ENCODE data around the gene SEC23A. TPM values are rescaled to one million over a fixed set of nuclear protein-coding genes. Genes with fewer than 3 reads are reported as not detected.

The SEC23A gene
- total and polyA plus RNA-seq, 2 of the 13 experiments (the other 11 are each of a cell fraction or from before 2014, with no cell fraction given) = 403 to 887 TPM

- TF ChIP-seq HNF1B (CRISPR knock-in tag; IDR thresholded peaks at IDR 0.05) = peak; percentile 94
- TF ChIP-seq FIP1L1 (IDR thresholded peaks at IDR 0.05; ENCODE audit: borderline replicate concordance, insufficient read depth, low read depth, low read length) = no peak; the same call in 1 of the 2 replicates
- TF ChIP-seq U2AF2 (IDR thresholded peaks at IDR 0.05; ENCODE audit: low read depth, low read length) = no peak
- no peak for TF ChIP-seq ZMYM2 (CRISPR knock-in tag; IDR thresholded peaks at IDR 0.05)
- TF ChIP-seq REPIN1 (CRISPR knock-in tag; IDR thresholded peaks at IDR 0.05; ENCODE audit: borderline replicate concordance, low read depth) = peak; percentile 86
- TF ChIP-seq SRF (IDR thresholded peaks at IDR 0.05; ENCODE audit: low read depth, low read length) = peak; percentile 64; the same call in 1 of the 2 replicates
- TF ChIP-seq, protein P1, sequence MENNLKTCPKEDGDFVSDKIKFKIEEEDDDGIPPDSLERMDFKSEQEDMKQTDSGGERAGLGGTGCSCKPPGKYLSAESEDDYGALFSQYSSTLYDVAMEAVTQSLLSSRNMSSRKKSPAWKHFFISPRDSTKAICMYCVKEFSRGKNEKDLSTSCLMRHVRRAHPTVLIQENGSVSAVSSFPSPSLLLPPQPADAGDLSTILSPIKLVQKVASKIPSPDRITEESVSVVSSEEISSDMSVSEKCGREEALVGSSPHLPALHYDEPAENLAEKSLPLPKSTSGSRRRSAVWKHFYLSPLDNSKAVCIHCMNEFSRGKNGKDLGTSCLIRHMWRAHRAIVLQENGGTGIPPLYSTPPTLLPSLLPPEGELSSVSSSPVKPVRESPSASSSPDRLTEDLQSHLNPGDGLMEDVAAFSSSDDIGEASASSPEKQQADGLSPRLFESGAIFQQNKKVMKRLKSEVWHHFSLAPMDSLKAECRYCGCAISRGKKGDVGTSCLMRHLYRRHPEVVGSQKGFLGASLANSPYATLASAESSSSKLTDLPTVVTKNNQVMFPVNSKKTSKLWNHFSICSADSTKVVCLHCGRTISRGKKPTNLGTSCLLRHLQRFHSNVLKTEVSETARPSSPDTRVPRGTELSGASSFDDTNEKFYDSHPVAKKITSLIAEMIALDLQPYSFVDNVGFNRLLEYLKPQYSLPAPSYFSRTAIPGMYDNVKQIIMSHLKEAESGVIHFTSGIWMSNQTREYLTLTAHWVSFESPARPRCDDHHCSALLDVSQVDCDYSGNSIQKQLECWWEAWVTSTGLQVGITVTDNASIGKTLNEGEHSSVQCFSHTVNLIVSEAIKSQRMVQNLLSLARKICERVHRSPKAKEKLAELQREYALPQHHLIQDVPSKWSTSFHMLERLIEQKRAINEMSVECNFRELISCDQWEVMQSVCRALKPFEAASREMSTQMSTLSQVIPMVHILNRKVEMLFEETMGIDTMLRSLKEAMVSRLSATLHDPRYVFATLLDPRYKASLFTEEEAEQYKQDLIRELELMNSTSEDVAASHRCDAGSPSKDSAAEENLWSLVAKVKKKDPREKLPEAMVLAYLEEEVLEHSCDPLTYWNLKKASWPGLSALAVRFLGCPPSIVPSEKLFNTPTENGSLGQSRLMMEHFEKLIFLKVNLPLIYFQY (CRISPR knock-in tag; IDR thresholded peaks at IDR 0.05; ENCODE audit: borderline replicate concordance) = peak; percentile 79; the same call in 1 of the 2 replicates
- TF ChIP-seq KMT2A (CRISPR knock-in tag; IDR thresholded peaks at IDR 0.05) = peak; percentile 81
- TF ChIP-seq, protein P2, sequence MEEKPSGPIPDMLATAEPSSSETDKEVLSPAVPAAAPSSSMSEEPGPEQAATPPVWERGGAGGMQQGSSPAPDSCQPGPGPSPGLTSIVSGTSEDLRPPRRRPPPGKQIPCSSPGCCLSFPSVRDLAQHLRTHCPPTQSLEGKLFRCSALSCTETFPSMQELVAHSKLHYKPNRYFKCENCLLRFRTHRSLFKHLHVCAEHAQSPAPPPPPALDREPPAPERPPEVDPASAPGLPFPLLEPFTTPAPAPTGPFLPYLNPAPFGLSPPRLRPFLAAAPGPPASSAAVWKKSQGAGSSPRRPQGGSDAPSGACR (CRISPR knock-in tag; IDR thresholded peaks at IDR 0.05) = peak; percentile 94; the same call in 1 of the 2 replicates
- TF ChIP-seq TRIM24 (CRISPR knock-in tag; IDR thresholded peaks at IDR 0.05) = no peak
- TF ChIP-seq ZNF569 (CRISPR knock-in tag; IDR thresholded peaks at IDR 0.05; ENCODE audit: borderline replicate concordance) = peak; percentile 94; the same call in 1 of the 2 replicates
- TF ChIP-seq MYC (CRISPR knock-in tag; IDR thresholded peaks at IDR 0.05; ENCODE audit: borderline replicate concordance) = no peak
- no peak for TF ChIP-seq ZNF446 (CRISPR knock-in tag; IDR thresholded peaks at IDR 0.05)
- TF ChIP-seq, protein P3, sequence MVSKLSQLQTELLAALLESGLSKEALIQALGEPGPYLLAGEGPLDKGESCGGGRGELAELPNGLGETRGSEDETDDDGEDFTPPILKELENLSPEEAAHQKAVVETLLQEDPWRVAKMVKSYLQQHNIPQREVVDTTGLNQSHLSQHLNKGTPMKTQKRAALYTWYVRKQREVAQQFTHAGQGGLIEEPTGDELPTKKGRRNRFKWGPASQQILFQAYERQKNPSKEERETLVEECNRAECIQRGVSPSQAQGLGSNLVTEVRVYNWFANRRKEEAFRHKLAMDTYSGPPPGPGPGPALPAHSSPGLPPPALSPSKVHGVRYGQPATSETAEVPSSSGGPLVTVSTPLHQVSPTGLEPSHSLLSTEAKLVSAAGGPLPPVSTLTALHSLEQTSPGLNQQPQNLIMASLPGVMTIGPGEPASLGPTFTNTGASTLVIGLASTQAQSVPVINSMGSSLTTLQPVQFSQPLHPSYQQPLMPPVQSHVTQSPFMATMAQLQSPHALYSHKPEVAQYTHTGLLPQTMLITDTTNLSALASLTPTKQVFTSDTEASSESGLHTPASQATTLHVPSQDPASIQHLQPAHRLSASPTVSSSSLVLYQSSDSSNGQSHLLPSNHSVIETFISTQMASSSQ (IDR thresholded peaks at IDR 0.05; ENCODE audit: low read depth) = peak; percentile 83
- TF ChIP-seq, protein P3 (CRISPR knock-in tag; IDR thresholded peaks at IDR 0.05; ENCODE audit: borderline replicate concordance) = peak; percentile 70; the same call in 1 of the 2 replicates
- no peak for TF ChIP-seq NFRKB (IDR thresholded peaks at IDR 0.05)
- peak; percentile 94 for TF ChIP-seq RBM22 (optimal IDR thresholded peaks at IDR 0.05; ENCODE audit: low read length)
- TF ChIP-seq BRD4 (CRISPR knock-in tag; IDR thresholded peaks at IDR 0.05) = no peak
Observed at GRCh38 chr14:39025810-39026627, 77.0 kb downstream of the SEC23A start (continued).
